GM10266 (cell line): ENCODE results near the gene AKAP12.

Experiments used
- DNase-seq: peaks from one replicate; pipeline ENCODE4 v3.0.0; 2012; ENCODE audit errors: extremely low spot score
- TF ChIP-seq, protein P1 (sequence below): IDR thresholded peaks from 2 replicates; pipeline ENCODE4 v1.5.1; 2012; ENCODE audit warnings: mild to moderate bottlenecking, low read depth; ENCODE audit not compliant: control insufficient read depth, insufficient read depth; ENCODE audit errors: missing control alignments

AKAP12 gene

DNA sequence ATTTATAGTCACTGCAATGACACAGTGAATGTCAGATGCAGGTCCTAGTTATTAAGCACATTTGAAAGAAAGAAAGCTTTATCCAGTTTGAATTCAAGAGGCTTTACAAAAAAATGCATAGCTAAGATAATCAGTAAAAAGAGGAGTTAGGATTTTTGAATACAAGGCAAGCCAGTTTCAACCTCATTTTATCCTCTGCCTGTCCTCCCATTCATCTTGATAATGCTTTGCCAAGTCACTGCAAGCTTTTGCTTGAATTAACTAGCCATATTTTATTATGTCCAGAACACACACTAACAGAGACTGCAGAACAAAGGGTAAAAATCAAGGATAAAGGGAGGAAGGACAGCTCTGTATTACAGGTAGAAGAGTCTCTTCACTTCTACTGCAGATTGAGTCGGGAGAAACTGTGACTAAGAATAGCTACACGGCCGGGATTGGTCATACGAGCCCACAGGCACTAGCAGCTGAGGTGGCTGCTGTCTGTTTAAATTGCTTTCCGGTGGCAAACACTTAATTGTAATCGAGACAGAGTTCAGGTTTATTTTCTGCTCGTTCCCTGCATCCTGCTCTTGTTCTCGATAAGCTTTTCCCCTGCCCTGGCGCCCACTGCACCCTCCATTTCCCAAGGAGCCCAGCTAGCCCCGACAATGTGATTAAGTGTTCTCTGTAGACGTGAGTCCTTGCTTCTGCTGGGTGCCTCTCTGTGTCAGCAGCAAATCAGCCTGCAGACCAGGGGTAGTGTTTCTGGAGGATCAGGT, 30.5 kb upstream of the AKAP12 start:
- TF ChIP-seq, protein P1, sequence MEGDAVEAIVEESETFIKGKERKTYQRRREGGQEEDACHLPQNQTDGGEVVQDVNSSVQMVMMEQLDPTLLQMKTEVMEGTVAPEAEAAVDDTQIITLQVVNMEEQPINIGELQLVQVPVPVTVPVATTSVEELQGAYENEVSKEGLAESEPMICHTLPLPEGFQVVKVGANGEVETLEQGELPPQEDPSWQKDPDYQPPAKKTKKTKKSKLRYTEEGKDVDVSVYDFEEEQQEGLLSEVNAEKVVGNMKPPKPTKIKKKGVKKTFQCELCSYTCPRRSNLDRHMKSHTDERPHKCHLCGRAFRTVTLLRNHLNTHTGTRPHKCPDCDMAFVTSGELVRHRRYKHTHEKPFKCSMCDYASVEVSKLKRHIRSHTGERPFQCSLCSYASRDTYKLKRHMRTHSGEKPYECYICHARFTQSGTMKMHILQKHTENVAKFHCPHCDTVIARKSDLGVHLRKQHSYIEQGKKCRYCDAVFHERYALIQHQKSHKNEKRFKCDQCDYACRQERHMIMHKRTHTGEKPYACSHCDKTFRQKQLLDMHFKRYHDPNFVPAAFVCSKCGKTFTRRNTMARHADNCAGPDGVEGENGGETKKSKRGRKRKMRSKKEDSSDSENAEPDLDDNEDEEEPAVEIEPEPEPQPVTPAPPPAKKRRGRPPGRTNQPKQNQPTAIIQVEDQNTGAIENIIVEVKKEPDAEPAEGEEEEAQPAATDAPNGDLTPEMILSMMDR: no peak
- DNase-seq: no peak

DNA sequence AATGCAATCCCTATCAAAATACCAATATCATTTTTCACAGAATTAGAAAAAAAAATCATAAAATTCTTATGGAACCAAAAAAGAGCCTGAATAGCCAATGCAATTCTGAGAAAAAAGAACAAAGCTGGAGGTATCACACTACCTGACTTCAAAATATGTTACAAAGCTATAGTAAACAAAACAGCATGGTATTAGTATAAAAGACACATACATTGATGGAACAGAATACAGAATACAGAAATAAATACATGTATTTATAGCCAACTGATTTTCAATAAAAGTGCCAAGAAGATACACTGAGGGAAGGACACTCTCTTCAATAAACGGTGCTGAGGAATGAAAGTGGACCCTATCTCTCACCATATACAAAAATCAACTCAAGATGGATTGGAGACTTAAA, 28.7 kb upstream of the AKAP12 start:
- DNase-seq: no peak
- TF ChIP-seq, protein P1: no peak

DNA sequence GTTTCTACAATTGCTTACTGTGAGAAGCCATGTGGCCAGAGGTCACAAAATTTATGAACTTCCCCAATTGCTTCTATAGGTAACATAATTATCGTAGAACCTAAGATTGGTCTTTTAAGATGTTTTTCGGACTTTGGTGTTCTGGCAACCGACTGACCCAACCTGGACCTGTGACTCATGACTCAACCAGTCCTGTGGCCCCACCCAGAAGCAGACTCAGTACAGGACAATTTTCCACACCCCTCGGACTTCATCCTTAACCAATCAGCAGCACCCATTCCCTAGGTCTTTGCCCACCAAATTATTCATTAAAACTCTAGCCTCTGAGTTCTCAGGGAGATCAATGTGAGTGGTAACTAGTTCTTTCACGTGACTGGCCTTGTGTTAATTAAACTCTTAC, 26.4 kb upstream of the AKAP12 start:
- TF ChIP-seq, protein P1: no peak
- no peak for DNase-seq

GRCh38 chr6:151215999-151216398, 23.8 kb upstream of the AKAP12 start:
- no peak for DNase-seq
- TF ChIP-seq, protein P1: no peak

GRCh38 chr6:151216804-151217203, 23.0 kb upstream of the AKAP12 start:
- DNase-seq: no peak
- TF ChIP-seq, protein P1: no peak

- TF ChIP-seq, protein P1: no peak
- DNase-seq: no peak
These were observed 20.6 kb upstream of the AKAP12 start for GRCh38 chr6:151219192-151219591.

- TF ChIP-seq, protein P1: no peak
- DNase-seq: no peak
These were observed 15.7 kb upstream of the AKAP12 start for GRCh38 chr6:151224076-151224475.
